ENCODE data around the gene GBP3. TPM values are rescaled to one million over a fixed set of nuclear protein-coding genes. Genes with fewer than 3 reads are reported as not detected.

Gene GBP3
- total RNA-seq, 4 donors from 2014 or later = 11.5 to 45.4 (median 26.3) TPM

GRCh38 chr1:88961647-88962275, 60.9 kb downstream of the GBP3 start:
- DNase-seq (ENCODE audit: low spot score) (no peak), ATAC-seq (ENCODE audit: low FRiP score) (no peak)
- no peak for TF ChIP-seq CTCF (IDR thresholded peaks at IDR 0.05)

DNA sequence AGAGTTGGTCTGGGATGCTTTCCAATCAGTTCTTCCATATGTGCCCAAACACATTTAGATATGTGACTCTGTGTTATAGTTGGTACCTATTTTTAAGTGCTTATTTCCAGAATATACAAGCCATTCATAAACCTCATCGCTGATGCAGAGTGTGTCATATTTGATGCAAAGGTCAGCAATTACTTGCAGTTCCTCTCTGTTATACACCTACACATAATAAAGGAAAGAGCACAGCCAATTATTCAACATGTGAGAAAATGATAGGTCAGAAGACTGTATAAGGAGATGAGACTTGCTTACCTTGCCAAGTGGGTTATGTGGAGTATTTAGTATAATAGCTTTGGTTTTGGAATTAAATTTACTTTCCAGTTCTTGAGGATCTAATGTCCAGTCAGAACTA, 61.6 kb downstream of the GBP3 start:
- TF ChIP-seq CTCF (IDR thresholded peaks at IDR 0.05) = no peak
- no peak for ATAC-seq (ENCODE audit: low FRiP score)
- no peak for DNase-seq (ENCODE audit: low spot score)

Small RNAs within 50 kb of the gene (small RNA-seq; reads per million reads assigned to genes)
- not detected for gene RF00019

Other genes starting within 250 kb of the GBP3 start
- 10 to 100 TPM; 21.9 to 47.2 (median 29.2) TPM for gene GTF2B, start 131.3 kb downstream of the GBP3 start, total RNA-seq
- gene KYAT3, start 30.2 kb downstream of the GBP3 start, total RNA-seq = 10 to 100 TPM; 23.8 to 44.6 (median 27.2) TPM
- 10 to 100 TPM; 15.9 to 22.6 (median 17.1) TPM for gene RBMXL1, start 30.2 kb downstream of the GBP3 start, total RNA-seq
- gene GBP1, start 42.3 kb upstream of the GBP3 start, total RNA-seq = 100 to 1,000 TPM in 1 of 4 donors, 10 to 100 TPM in 3; 19.2 to 250 (median 39.1) TPM
- gene GBP2, start 103.2 kb upstream of the GBP3 start, total RNA-seq = 100 to 1,000 TPM in 1 of 4 donors, 10 to 100 TPM in 3; 66.9 to 126 (median 81.6) TPM
- gene GBP7, start 153.1 kb upstream of the GBP3 start, total RNA-seq = not detected
- 10 to 100 TPM in 1 of 4 donors, 1 to 10 TPM in 3; 4.1 to 95.2 (median 7.5) TPM for gene GBP4, start 176.1 kb upstream of the GBP3 start, total RNA-seq
- 1 to 10 TPM; 2.4 to 9.1 (median 6.6) TPM for gene GBP5, start 250.0 kb upstream of the GBP3 start, total RNA-seq

Measured in omental fat pad (tissue), 4 donors.